Ovary (tissue), 9 donors: Measurements from ENCODE around the gene CAPZA3. TPM values are rescaled to one million over a fixed set of nuclear protein-coding genes. Genes with fewer than 3 reads are reported as not detected.

Experiments used
- DNase-seq, 5 donors: peaks; one replicate each; pipeline ENCODE4 v3.0.0-alpha.2; 2019 to 2020
- H3K27ac ChIP-seq, 2 donors: fragments of 200-600 bp; one replicate each; pipeline versions ENCODE4 v1.5.1 to v1.8.0; 2019 to 2022
- H3K27me3 ChIP-seq: fragments of 200-600 bp; one replicate; pipeline ENCODE4 v1.8.0; 2022
- H3K36me3 ChIP-seq: fragments of 200-600 bp; sonication (generic); one replicate; pipeline ENCODE4 v1.5.1; 2019
- H3K4me1 ChIP-seq: one replicate; pipeline ENCODE4 v1.8.1; 2013; ENCODE audit warnings: mild to moderate bottlenecking, moderate library complexity; ENCODE audit not compliant: insufficient read depth
- H3K4me3 ChIP-seq: fragments of 200-600 bp; sonication (generic); one replicate; pipeline ENCODE4 v1.5.1; 2017
- H3K9me3 ChIP-seq, 2 donors: fragments of 200-600 bp in 1 of 2; sonication (generic) in 1 of 2; one replicate each; pipeline versions ENCODE4 v1.5.1 to v1.8.1; 2013 to 2019; ENCODE audit warnings: mild to moderate bottlenecking in 1 of 2, moderate library complexity in 1 of 2
- EP300 ChIP-seq: sonication (generic); formaldehyde crosslinking; IDR thresholded peaks from one replicate; pipeline ENCODE4 v1.6.1; 2017; ENCODE audit warnings: antibody characterized with exemption
- POLR2A ChIP-seq: fragments of 450-650 bp; IDR thresholded peaks from one replicate; pipeline ENCODE4 v1.6.1; 2017; ENCODE audit warnings: antibody characterized with exemption, mild to moderate bottlenecking, moderate library complexity
- WGBS, 3 donors: extraction: QIAGEN DNeasy Blood & Tissue Kit in 1 of 3; methylation state at CpG; one replicate each; pipeline versions ENCODE4 v1.1.5 to v1.1.7; 2013 to 2017; 5-methylcytosine and 5-hydroxymethylcytosine counted together
- intact Hi-C, 4 donors: fragments of 100-400 bp; cut with DNase I; formaldehyde crosslinking; loops; one replicate each; pipeline versions ENCODE4 v1.11.0 to v1.15.1; 2022 to 2023
- polyA plus RNA-seq, 2 donors: library from polyadenylated mRNA; stranded (reverse); fragments of 200-250 nt in 1 of 2; fragments of 350-450 nt in 1 of 2; fragmentation: Illumina TruSeq in 1 of 2; extraction: RNeasy Lipid Tissue Mini Kit (QIAGEN cat#74804) in 1 of 2; gene quantifications; one replicate each; pipeline ENCODE4 v1.2.3, GENCODE V29; 2013 to 2014
- total RNA-seq, 7 donors: library from RNA; depleted of rRNA in 2 of 7; stranded (reverse); fragments of >200 nt in 2 of 7; fragmentation: NEBNext Ultra II Directional in 3 of 7; extraction: Animal tissue kit (Norgen Biotek cat#: 25700) in 3 of 7; gene quantifications; one replicate each; pipeline versions ENCODE4 v1.1.0 to v1.2.4, GENCODE V29; 2016 to 2023
- TF ChIP-seq, protein P1 (sequence below), 3 donors: fragments of 450-650 bp in 2 of 3; fragments of 200-600 bp in 1 of 3; IDR thresholded peaks; one replicate each; pipeline versions ENCODE4 v1.5.1 to v1.8.0; 2016 to 2022; ENCODE audit warnings: antibody characterized with exemption in 3 of 3, mild to moderate bottlenecking in 1 of 3
- donor health status: DM: no; HTN: no; CAD: no; lungs with moderate emphysema.
- donor health status: DM: no; HTN: no; CAD: no.
- donor health status: Bipolar disorder and iron deficiency.
- donor health status: DM: yes; HTN: yes; CAD: no.
- donor health status: DM: no; HTN: no; CAD: no.
- donor health status: DM: yes; HTN: yes; CAD: no.

Gene CAPZA3
- total and polyA plus RNA-seq, 9 donors = not detected

DNA sequence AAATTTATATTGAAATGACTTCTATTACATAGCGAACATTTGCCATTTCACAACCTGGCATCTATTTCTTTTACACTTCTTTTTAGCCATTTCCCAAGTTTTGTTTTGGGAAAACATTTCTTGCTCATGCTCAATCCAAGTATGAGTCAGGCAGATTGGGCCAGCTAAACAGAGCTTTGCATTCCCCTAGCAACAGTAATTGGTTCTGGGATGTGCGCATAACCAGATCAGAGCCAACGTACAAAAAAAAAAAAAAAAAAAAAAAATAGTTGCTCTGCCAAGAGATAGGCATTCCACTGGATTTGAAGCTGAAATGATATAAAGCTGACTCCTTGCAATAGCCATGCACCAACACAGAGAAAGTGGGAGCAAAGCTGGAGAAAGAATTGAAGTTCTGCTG is 37.6 kb upstream of the CAPZA3 start:
- no peaks in the 10 kb centered on the region for H3K36me3 ChIP-seq
- TF ChIP-seq, protein P1, sequence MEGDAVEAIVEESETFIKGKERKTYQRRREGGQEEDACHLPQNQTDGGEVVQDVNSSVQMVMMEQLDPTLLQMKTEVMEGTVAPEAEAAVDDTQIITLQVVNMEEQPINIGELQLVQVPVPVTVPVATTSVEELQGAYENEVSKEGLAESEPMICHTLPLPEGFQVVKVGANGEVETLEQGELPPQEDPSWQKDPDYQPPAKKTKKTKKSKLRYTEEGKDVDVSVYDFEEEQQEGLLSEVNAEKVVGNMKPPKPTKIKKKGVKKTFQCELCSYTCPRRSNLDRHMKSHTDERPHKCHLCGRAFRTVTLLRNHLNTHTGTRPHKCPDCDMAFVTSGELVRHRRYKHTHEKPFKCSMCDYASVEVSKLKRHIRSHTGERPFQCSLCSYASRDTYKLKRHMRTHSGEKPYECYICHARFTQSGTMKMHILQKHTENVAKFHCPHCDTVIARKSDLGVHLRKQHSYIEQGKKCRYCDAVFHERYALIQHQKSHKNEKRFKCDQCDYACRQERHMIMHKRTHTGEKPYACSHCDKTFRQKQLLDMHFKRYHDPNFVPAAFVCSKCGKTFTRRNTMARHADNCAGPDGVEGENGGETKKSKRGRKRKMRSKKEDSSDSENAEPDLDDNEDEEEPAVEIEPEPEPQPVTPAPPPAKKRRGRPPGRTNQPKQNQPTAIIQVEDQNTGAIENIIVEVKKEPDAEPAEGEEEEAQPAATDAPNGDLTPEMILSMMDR (IDR thresholded peaks at IDR 0.05) = no peak
- TF ChIP-seq EP300 (no peak), POLR2A (no peak)
- peak in 4 of 5 donors; percentile 20 to 53 (median 38) for DNase-seq
- H3K4me1 ChIP-seq = no peaks in the 10 kb centered on the region
- intact Hi-C loops = no loop called here
- no peaks in the 10 kb centered on the region for H3K27me3 ChIP-seq
- 11 to 40% (median 31%) methylated on average over 3 of the region's 3 CpGs for WGBS, 3 donors
- no peak overlapping the region for H3K27ac ChIP-seq
- no peak overlapping the region for H3K4me3 ChIP-seq
- H3K9me3 ChIP-seq = no peaks in the 10 kb centered on the region

DNA sequence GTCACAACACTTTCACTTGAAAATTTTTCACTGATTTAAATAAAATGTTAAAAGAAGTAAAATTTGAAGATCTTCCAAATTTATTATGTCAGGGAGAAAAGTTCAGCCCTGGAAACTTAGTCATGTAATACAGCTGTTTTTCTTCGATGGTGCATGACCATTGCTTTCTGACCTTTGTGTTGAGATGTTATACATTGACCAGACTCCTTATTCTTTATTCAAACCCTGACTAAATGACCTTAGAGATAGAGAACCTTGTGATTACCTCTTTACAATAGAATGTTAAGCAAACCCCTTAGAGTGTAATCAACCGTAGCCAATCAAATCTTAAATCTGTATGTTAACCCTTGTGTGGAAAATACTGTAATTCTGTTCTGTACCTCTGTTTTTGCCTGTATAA is 34.6 kb upstream of the CAPZA3 start:
- no peak for DNase-seq
- Histone ChIP-seq H3K27me3 (no peaks in the 10 kb centered on the region), H3K4me1 (no peaks in the 10 kb centered on the region), H3K27ac (no peak overlapping the region), H3K4me3 (no peak overlapping the region), H3K36me3 (no peaks in the 10 kb centered on the region), H3K9me3 (no peaks in the 10 kb centered on the region)
- WGBS, 3 donors = 23 to 32% (median 28%) methylated on average over 2 of the region's 2 CpGs
- intact Hi-C loops = no loop called here
- TF ChIP-seq EP300 (no peak), POLR2A (no peak)
- TF ChIP-seq, protein P1 (IDR thresholded peaks at IDR 0.05) = no peak

DNA sequence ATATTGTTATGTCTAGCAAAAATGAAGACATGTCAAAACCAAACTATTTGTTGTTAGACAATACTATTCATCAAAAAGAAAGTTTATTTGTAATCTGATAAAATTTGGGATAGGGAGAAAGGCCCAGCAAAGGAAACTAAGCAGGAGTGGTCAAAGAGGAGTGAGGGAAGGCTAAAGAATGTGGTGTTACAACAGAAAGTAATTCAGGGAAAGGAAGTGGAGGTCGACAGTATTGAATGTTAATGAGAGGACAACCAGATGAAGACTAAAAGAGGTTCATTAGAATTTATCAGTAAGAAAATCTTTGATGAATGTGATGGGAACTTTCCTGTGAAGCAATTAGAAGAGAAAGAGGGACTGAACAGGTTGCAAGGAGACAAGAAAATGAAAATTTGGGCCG is 34.0 kb upstream of the CAPZA3 start:
- Histone ChIP-seq H3K4me3 (no peak overlapping the region), H3K27ac (no peak overlapping the region), H3K4me1 (no peaks in the 10 kb centered on the region), H3K36me3 (no peaks in the 10 kb centered on the region), H3K9me3 (no peaks in the 10 kb centered on the region), H3K27me3 (no peaks in the 10 kb centered on the region)
- no peak for DNase-seq
- intact Hi-C loops = no loop called here
- 76 to 81% (median 79%) methylated on average over 2 of the region's 2 CpGs for WGBS, 3 donors
- TF ChIP-seq POLR2A (no peak), EP300 (no peak)
- TF ChIP-seq, protein P1 (IDR thresholded peaks at IDR 0.05) = no peak

DNA sequence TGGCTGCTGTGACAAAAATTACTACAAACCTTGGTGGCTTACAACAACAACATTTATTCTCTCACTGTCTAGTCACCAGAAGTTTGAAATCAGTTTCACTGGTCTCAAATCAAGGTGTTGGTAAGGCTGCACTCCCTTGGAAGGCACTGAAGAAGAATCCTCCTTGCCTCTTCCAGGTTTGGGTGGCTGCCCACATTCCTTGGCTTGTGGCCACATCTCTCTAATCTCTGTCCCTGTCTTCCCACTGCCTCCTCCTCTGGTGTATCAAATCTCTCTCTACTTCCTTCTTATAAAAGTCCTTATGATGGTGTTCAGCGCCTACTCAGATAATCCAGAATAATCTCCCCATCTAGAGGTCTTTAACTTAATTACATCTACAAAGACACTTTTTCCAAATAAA is 31.1 kb upstream of the CAPZA3 start:
- no peaks in the 10 kb centered on the region for H3K9me3 ChIP-seq
- no peaks in the 10 kb centered on the region for H3K27me3 ChIP-seq
- intact Hi-C loops = no loop called here
- H3K27ac ChIP-seq = no peak overlapping the region
- no peak for DNase-seq
- H3K36me3 ChIP-seq = no peaks in the 10 kb centered on the region
- 97 to 100% (median 100%) methylated on average over 1 of the region's 1 CpG for WGBS, 3 donors
- TF ChIP-seq EP300 = no peak
- TF ChIP-seq, protein P1 (IDR thresholded peaks at IDR 0.05) = no peak
- H3K4me3 ChIP-seq = no peak overlapping the region
- H3K4me1 ChIP-seq = no peaks in the 10 kb centered on the region

DNA sequence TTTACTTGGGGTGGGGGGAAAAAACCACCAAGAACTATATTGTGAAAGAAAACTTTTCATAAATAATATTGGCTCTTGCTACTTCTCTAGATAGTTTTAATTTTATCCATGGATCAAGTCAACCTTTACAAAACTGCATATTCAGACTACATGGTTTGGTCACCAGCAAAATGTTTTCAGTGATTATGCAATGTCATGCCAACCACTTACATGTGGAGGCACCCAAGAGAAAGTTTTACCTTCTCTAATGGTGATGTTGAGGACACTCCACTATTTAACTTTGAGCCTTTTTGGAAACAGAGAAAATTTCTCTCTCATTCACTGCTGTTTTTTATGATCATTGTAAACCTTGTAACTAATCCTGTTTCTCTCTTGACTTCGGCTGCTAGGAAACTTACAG is 21.7 kb upstream of the CAPZA3 start:
- Histone ChIP-seq H3K4me3 (no peak overlapping the region), H3K36me3 (no peaks in the 10 kb centered on the region), H3K27ac (no peak overlapping the region), H3K4me1 (no peaks in the 10 kb centered on the region), H3K27me3 (no peaks in the 10 kb centered on the region), H3K9me3 (no peaks in the 10 kb centered on the region)
- intact Hi-C loops = no loop called here
- TF ChIP-seq POLR2A (no peak), EP300 (no peak)
- TF ChIP-seq, protein P1 (IDR thresholded peaks at IDR 0.05) = no peak
- DNase-seq = no peak
- WGBS, 3 donors = 89 to 90% (median 89%) methylated on average over 1 of the region's 1 CpG
